HuH-7 (cell line): ENCODE measurements around the gene STYXL1.
"Not testable (repeated sequence)": the region's sequence is repeated elsewhere in the genome, so short reads cannot be mapped to it uniquely, and the experiment has no call there.

Experiments used
- DNase-seq: peaks from one replicate; pipeline ENCODE4 v3.0.0; 2011; ENCODE audit warnings: low spot score

Gene STYXL1, protein sequence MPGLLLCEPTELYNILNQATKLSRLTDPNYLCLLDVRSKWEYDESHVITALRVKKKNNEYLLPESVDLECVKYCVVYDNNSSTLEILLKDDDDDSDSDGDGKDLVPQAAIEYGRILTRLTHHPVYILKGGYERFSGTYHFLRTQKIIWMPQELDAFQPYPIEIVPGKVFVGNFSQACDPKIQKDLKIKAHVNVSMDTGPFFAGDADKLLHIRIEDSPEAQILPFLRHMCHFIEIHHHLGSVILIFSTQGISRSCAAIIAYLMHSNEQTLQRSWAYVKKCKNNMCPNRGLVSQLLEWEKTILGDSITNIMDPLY

GRCh38 chr7:76047811-76048667 lies at the start of gene STYXL1, which contains the start of gene MDH2:
STYXL1 (minus strand) TSS chr7:76048000; CDS start chr7:76030523, 17,477 bp downstream.
MDH2 (plus strand) TSS chr7:76048106; CDS start chr7:76048161, 55 bp downstream.
- DNase-seq: peak; percentile 94

DNA sequence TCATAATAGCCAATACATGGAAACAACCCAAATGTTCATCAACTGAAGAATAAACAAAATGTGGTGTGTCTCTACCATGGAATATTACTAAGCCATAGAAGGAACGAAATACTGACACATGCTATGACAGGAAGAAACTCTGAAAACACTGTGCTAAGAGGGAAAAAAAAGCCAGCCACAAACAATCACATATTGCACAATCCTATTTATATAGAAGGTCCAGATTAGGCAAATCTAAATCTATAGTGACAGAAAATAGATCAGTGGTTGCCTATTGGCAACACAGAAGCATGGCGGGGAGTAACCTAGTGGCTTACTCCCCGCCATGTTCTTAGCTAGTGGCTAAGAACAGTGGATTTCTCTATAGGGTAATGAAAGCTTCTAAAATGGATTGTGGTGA lies 48.1 kb upstream of the STYXL1 start:
- no peak for DNase-seq

DNA sequence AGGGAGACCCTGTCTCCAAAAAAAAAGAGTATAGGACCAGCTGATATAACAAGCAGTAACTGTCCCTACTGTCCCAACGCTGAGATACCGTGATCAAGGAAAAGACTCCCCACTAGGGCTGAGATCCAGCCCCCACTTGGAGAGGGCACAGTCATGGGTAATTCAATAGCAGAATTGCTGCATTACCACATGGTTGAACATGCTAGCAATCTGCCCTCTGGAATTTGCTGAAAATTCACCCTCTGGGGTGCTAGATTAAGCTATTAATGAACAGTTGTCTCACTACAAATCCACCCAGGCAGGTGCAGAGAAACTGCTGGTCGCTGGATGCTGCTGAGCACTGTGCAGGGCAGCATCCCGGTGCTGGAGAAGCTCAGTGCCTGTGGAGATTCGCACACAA lies 46.5 kb upstream of the STYXL1 start:
- DNase-seq: not testable (repeated sequence)

DNA sequence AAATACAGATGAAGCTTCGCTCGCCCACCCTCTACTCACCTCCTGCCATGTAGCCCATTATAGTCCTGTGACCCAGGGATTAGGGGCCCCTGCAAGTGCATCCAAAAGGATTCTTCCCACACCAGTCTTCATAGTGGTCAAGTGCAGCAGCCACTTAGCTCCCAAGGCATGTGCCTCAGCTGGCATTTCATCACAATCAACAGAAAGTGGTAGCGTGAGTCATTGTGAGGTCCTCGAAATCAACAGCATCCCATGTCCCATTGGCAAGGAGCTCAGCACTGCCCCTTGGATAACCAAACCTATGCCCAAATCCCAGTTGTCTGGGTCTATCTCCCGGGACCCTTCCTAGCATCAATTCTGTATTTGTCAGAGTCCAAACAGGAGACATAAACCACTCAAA lies 45.7 kb upstream of the STYXL1 start:
- DNase-seq: not testable (repeated sequence)

GRCh38 chr7:76091506-76091905 lies 43.7 kb upstream of the STYXL1 start:
- no peak for DNase-seq

DNA sequence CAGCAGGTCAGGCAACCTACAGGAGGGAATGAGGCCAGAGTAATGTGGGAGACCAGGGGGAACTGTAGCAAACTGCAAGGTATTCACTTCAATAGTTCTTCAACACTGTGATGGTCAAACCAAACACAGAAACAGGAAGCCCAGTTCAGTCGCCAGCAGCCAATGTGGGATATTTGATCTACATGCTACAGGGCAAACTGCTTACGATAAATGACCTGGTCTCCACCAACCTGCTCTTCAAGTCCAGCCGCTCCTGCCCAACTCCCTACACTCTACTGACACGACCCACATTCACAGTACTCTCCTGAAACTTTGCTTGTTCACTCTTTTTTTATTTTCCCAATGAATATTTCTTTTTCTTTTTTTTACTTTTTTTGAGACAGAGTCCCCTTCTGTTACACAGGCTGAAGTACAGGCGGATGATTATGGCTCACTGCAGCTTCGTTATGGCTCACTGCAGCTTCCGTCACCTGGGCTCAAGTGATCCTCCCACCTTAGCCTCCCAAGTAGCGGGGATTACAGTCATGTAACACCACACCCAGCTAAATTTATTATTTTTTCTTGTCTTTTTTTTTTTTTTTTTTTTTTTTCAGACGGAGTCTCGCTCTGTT lies 42.2 kb upstream of the STYXL1 start:
- DNase-seq: no peak

DNA sequence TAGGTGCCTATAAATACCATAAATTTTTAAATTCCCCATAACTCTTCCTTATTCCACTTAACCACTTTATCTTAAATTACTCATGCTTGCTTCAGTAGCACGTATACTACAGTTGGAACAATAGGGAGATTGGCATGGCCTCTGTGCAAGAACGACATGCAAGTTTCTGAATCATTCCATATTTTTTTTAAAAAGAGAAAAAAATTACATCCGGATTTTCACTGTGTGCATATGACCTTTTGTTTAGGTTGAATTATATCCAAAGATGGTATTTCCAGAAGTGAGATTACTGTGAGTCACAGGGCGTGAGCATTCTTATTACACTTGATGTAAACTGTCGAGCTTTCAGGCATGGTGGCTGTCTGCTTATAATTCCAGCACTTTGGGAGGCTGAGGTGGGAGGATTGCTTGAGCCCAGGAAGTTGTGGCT lies 39.6 kb upstream of the STYXL1 start:
- not testable (repeated sequence) for DNase-seq

- DNase-seq: no peak
Measured at GRCh38 chr7:76086070-76086469, 38.3 kb upstream of the STYXL1 start.

DNA sequence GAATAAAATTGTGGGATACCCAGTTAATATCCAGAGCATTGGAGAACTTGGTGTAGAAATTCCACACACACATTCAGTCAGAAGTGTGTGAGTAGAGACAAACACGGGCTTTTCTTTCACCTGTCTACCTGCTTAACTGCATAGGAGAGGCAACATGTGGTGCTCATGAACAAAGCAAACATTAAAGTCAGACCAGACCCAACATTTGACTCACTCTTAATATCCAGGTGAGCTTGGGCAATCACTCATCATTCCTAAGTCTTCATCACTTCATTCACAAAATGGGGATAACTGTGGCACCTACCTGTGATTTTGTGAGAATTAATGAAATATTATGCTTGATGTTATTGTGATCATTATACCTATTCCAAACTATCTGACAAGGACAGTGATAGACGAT lies 36.3 kb upstream of the STYXL1 start:
- DNase-seq: not testable (repeated sequence)

GRCh38 chr7:76080204-76080603 lies 32.4 kb upstream of the STYXL1 start:
- no peak for DNase-seq

DNA sequence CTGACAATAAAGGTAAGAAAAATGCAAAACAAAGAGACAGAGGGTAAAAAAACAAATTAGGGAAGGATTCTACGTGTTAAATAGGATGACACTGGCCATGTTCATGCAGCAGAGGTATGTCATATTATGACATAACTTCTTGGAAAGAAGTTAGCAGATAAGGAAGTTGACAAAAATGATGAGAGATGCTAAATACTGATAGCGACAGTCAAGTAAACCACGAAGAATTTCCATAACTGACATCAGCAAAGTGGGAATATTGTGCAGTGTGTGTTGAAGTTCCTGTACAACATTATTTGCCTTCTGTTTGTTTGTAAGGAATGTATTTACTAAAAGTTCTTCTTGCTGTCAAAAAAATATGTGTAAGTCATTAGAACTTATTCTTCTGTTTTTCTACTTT lies 29.6 kb upstream of the STYXL1 start:
- DNase-seq: no peak

DNA sequence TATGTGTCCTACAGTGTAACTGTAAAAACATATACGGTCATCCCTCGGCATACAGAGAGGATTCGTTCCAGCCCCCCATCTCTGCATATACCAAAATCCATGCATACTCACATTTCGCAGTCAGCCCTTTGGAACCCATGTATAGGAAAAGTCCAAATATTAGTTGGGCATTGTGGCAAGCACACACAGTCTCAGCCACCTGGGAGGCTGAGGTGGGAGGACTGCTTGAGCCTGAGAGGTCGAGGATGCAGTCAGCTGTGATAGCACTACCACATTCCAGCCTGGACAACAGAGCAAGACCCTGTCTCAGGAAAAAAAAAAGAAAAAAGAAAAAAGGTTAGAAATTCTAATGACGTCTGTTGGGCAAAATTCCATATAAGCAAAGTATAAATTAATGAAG lies 29.2 kb upstream of the STYXL1 start:
- DNase-seq: no peak

DNA sequence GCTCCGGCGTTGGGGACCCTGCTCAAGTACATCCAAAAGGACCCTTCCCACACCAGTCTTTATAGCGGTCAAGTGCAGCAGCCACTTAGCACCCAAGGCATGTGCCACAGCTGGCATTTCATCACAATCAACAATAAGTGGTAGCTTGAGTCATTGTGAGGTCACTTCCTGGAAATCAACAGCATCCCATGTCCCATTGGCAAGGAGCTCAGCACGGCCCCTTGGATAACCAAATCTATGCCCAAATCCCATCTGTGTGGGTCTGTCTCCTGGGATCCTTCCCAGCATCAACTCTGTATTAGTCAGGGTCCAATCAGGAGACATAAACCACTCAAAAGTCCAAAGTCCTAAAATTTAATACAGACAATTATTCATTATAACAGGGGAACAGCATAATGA lies 27.2 kb upstream of the STYXL1 start:
- DNase-seq: no peak

GRCh38 chr7:76074306-76074971 lies 26.6 kb upstream of the STYXL1 start:
- DNase-seq: no peak

DNA sequence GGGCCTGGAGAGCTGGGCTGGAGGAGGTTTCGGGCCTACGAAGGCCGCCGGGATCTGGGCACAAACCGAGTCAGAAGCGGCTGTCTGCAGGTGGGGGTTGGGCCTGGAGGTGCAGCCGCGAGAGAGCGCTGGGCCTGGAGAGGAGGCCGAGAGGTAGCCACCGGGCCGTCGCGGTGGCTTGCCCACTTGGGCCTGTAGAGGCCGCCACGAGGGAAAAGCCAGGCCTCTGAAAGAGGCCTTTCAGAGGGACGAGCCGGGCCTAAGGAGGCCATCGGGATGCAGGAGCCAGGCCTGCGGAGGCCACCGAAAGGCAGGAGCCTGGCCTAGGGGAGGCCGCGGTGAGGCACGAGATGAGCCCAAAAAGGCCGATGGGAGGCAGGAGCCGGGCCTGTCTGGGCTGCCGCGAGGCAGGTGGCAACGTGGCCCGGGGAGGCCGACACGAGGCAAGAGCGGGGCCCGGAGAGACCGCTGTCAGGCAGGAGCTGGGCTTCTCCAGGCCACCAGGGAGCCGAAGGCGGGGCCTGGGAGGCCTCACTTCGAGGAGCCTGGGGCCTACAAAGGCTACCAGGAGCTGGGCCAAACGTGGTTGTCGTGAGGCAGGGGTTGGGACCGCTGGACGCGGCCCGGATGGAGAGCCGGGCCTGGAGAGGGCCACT lies 25.7 kb upstream of the STYXL1 start:
- no peak for DNase-seq

- no peak for DNase-seq
Measured at GRCh38 chr7:76072243-76073148, 24.7 kb upstream of the STYXL1 start.

GRCh38 chr7:76071316-76072242 lies 23.8 kb upstream of the STYXL1 start:
- DNase-seq: no peak

- DNase-seq: no peak
Measured at GRCh38 chr7:76069238-76069638, 21.4 kb upstream of the STYXL1 start.

DNA sequence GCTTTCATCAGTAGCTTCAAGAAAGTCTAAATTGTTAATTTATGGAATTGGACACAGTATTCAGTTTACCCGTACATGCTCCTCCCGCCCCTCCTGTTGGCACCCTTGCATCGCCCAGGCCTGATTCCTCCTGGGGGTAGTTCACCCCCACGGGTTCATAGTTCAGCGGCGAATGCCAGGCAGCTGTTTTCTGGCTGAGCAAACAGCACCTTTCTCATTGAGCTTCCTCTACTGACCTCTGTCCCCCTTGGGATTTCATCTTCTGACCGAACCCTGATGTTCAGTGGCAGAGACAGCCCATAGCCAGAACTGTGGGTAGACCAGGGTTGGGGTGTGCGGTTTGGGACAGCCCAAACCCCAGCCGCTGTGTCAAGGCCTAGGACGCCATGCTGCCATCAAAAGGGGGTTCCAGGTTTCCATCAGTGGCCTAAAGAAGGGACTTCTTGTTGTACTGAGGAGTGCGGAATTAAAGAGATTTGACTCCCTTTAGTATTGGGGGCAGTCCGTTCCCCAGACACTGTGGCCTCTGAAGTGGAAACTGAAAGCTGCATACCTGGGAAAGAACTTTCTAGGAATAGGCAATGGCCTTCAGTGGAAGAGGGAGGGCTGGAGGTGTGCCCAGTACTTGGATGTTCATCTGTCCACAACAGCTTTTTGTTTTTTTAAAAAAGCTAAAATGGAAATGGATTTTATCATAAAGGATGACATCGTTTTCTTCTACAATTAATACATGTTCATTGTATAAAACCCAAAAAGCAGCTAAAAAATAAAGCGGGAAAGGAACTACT lies 19.1 kb upstream of the STYXL1 start:
- no peak for DNase-seq
